OCI-LY1 (cell line): Measurements from ENCODE around the gene APLP2.

ENCODE experiments used
- H2AFZ ChIP-seq: fragments of 200-600 bp; sonication (generic), shearing (Covaris generic); 2 replicates; pipeline ENCODE4 v1.6.0; 2014; ENCODE audit warnings: antibody characterized with exemption, mild to moderate bottlenecking, low read length
- H3F3A ChIP-seq: fragments of 200-600 bp; sonication (generic), shearing (Covaris generic); 2 replicates; pipeline ENCODE4 v1.6.0; 2014; ENCODE audit warnings: mild to moderate bottlenecking, antibody characterized with exemption, low read length, moderate library complexity; ENCODE audit not compliant: insufficient read depth
- H3K27ac ChIP-seq: fragments of 200-600 bp; sonication (generic); 2 replicates; pipeline ENCODE4 v1.5.1; 2014; ENCODE audit warnings: low read length, mixed run types, mild to moderate bottlenecking, low read depth; ENCODE audit not compliant: poor library complexity, severe bottlenecking
- H3K27me3 ChIP-seq: fragments of 200-600 bp; sonication (generic); 2 replicates; pipeline ENCODE4 v1.6.0; 2014; ENCODE audit warnings: antibody characterized with exemption, mild to moderate bottlenecking, low read length, moderate library complexity; ENCODE audit not compliant: insufficient read depth
- H3K36me3 ChIP-seq: fragments of 200-600 bp; sonication (generic); 2 replicates; pipeline ENCODE4 v1.6.1; 2014; ENCODE audit warnings: mild to moderate bottlenecking, antibody characterized with exemption, low read length, moderate library complexity, mixed read lengths; ENCODE audit not compliant: insufficient read depth
- H3K4me1 ChIP-seq: fragments of 200-600 bp; sonication (generic); 2 replicates; pipeline ENCODE4 v1.5.1; 2014; ENCODE audit warnings: mild to moderate bottlenecking, low read length, moderate library complexity; ENCODE audit not compliant: insufficient read depth, severe bottlenecking
- H3K4me2 ChIP-seq: fragments of 200-600 bp; sonication (generic), shearing (Covaris generic); 2 replicates; pipeline ENCODE4 v1.6.1; 2014; ENCODE audit warnings: low read length
- H3K4me3 ChIP-seq: fragments of 200-600 bp; sonication (generic); 2 replicates; pipeline ENCODE4 v1.5.1; 2014; ENCODE audit warnings: low read length, low read depth, mild to moderate bottlenecking, mixed read lengths; ENCODE audit not compliant: poor library complexity, severe bottlenecking
- H3K79me2 ChIP-seq: fragments of 200-600 bp; shearing (Covaris generic); 2 replicates; pipeline ENCODE4 v1.6.1; 2016; ENCODE audit warnings: mixed run types, low read length, mixed read lengths; ENCODE audit not compliant: insufficient read depth
- H3K9ac ChIP-seq: fragments of 200-600 bp; sonication (generic), shearing (Covaris generic); 2 replicates; pipeline ENCODE4 v1.6.1; 2014; ENCODE audit warnings: mild to moderate bottlenecking, low read length, mixed read lengths
- H3K9me2 ChIP-seq: fragments of 200-600 bp; sonication (generic), shearing (Covaris generic); 2 replicates; pipeline ENCODE4 v1.6.1; 2014; ENCODE audit warnings: low read depth, mild to moderate bottlenecking, low read length, mixed read lengths
- H3K9me3 ChIP-seq: fragments of 200-600 bp; shearing (Covaris generic); 2 replicates; pipeline ENCODE4 v1.6.1; 2014; ENCODE audit warnings: low read length, mixed read lengths
- H4K20me1 ChIP-seq: fragments of 200-600 bp; sonication (generic), shearing (Covaris generic); 2 replicates; pipeline ENCODE4 v1.6.0; 2016; ENCODE audit warnings: mild to moderate bottlenecking, low read length; ENCODE audit not compliant: insufficient read depth
- CTCF ChIP-seq: fragments of 200-600 bp; sonication (generic), shearing (Covaris generic); IDR thresholded peaks from 2 replicates; pipeline ENCODE4 v1.5.1; 2017; ENCODE audit warnings: mild to moderate bottlenecking, antibody characterized with exemption, low read length, moderate library complexity, mixed read lengths
- EZH2 ChIP-seq: fragments of 200-600 bp; sonication (generic), shearing (Covaris generic); IDR thresholded peaks from 2 replicates; pipeline ENCODE4 v1.8.0; 2017; ENCODE audit warnings: borderline replicate concordance, mixed run types, mild to moderate bottlenecking, antibody characterized with exemption, low read length, moderate library complexity, mixed read lengths

Gene APLP2

GRCh38 chr11:130023204-130023603, 46.5 kb upstream of the APLP2 start:
- no peak overlapping the region for H3K9ac ChIP-seq
- no peak for TF ChIP-seq CTCF
- no peak for TF ChIP-seq EZH2
- H3K9me2 ChIP-seq: no peaks in the 10 kb centered on the region
- no peak overlapping the region for H2AFZ ChIP-seq
- peak overlapping the region; percentile 53; the same call in 1 of the 2 replicates for H3K4me2 ChIP-seq
- peaks cover 26% of the 10 kb centered on the region for H3K4me1 ChIP-seq
- no peak overlapping the region for H3K27ac ChIP-seq
- no peaks in the 10 kb centered on the region for H4K20me1 ChIP-seq
- H3K79me2 ChIP-seq: no peaks in the 10 kb centered on the region
- H3K4me3 ChIP-seq: no peak overlapping the region
- H3K36me3 ChIP-seq: no peaks in the 10 kb centered on the region; the same call in 1 of the 2 replicates
- no peaks in the 10 kb centered on the region for H3K9me3 ChIP-seq
- H3K27me3 ChIP-seq: no peaks in the 10 kb centered on the region
- H3F3A ChIP-seq: no peaks in the 10 kb centered on the region

GRCh38 chr11:130024361-130024760, 45.3 kb upstream of the APLP2 start:
- H3K4me2 ChIP-seq: no peak overlapping the region
- no peak overlapping the region for H2AFZ ChIP-seq

GRCh38 chr11:130025371-130025770, 44.3 kb upstream of the APLP2 start:
- no peak overlapping the region for H3K9ac ChIP-seq
- H4K20me1 ChIP-seq: no peaks in the 10 kb centered on the region
- no peaks in the 10 kb centered on the region for H3F3A ChIP-seq
- no peak overlapping the region for H3K4me2 ChIP-seq
- no peaks in the 10 kb centered on the region for H3K9me2 ChIP-seq
- H3K4me1 ChIP-seq: peaks cover 15% of the 10 kb centered on the region
- TF ChIP-seq EZH2: no peak
- TF ChIP-seq CTCF: no peak
- H3K27me3 ChIP-seq: no peaks in the 10 kb centered on the region
- no peak overlapping the region for H2AFZ ChIP-seq
- H3K36me3 ChIP-seq: no peaks in the 10 kb centered on the region; the same call in 1 of the 2 replicates
- H3K79me2 ChIP-seq: no peaks in the 10 kb centered on the region
- H3K9me3 ChIP-seq: no peaks in the 10 kb centered on the region
- H3K27ac ChIP-seq: no peak overlapping the region
- no peak overlapping the region for H3K4me3 ChIP-seq

More at GRCh38 chr11:130024361-130024760, 45.3 kb upstream of the APLP2 start:
- H3K9me2 ChIP-seq: no peaks in the 10 kb centered on the region
- H3F3A ChIP-seq: no peaks in the 10 kb centered on the region
- peaks cover 22% of the 10 kb centered on the region for H3K4me1 ChIP-seq
- no peak overlapping the region for H3K4me3 ChIP-seq
- no peaks in the 10 kb centered on the region; the same call in 1 of the 2 replicates for H3K36me3 ChIP-seq
- no peak overlapping the region for H3K27ac ChIP-seq
- no peaks in the 10 kb centered on the region for H3K27me3 ChIP-seq
- no peaks in the 10 kb centered on the region for H3K79me2 ChIP-seq
- H3K9me3 ChIP-seq: no peaks in the 10 kb centered on the region
- H4K20me1 ChIP-seq: no peaks in the 10 kb centered on the region
- TF ChIP-seq CTCF (no peak), EZH2 (no peak)
- no peak overlapping the region for H3K9ac ChIP-seq
